Myocyte (in vitro differentiated cells): Measurements from ENCODE around the gene MACROD2. TPM values are rescaled to one million over a fixed set of nuclear protein-coding genes. Genes with fewer than 3 reads are reported as not detected.

Experiments used
- DNase-seq: peaks from one replicate; pipeline ENCODE4 v3.0.0-alpha.2; 2012; ENCODE audit warnings: low read depth
- total RNA-seq: library from RNA; depleted of rRNA; stranded (reverse); fragments of >200 nt; gene quantifications from 2 replicates; pipeline ENCODE4 v1.2.3, GENCODE V29; 2014

MACROD2 gene
- total RNA-seq, 1 donor from 2014 or later, result 5.3 TPM

GRCh38 chr20:15026759-15027158 is 1031.4 kb downstream of the MACROD2 start:
- DNase-seq, result no peak

- DNase-seq, result no peak
These were observed 1035.5 kb downstream of the MACROD2 start for GRCh38 chr20:15030826-15031225.

- no peak for DNase-seq
These were observed 1036.4 kb downstream of the MACROD2 start for GRCh38 chr20:15031546-15032351.

GRCh38 chr20:15032352-15032622 is 1037.0 kb downstream of the MACROD2 start:
- no peak for DNase-seq

- DNase-seq, result no peak
These were observed 1038.0 kb downstream of the MACROD2 start for GRCh38 chr20:15033269-15033668.

GRCh38 chr20:15033891-15034290 is 1038.6 kb downstream of the MACROD2 start:
- no peak for DNase-seq

- DNase-seq, result no peak
These were observed 1041.6 kb downstream of the MACROD2 start for GRCh38 chr20:15036948-15037347.

- no peak for DNase-seq
These were observed 1043.9 kb downstream of the MACROD2 start for GRCh38 chr20:15039088-15039752.

GRCh38 chr20:15042723-15043122 is 1047.4 kb downstream of the MACROD2 start:
- no peak for DNase-seq

- no peak for DNase-seq
These were observed 1049.9 kb downstream of the MACROD2 start for GRCh38 chr20:15045246-15045645.

- no peak for DNase-seq
These were observed 1051.7 kb downstream of the MACROD2 start for GRCh38 chr20:15047042-15047441.

- no peak for DNase-seq
These were observed 1052.3 kb downstream of the MACROD2 start for GRCh38 chr20:15047601-15048000.

- DNase-seq, result peak; percentile 28
These were observed 1060.9 kb downstream of the MACROD2 start for GRCh38 chr20:15056246-15056645.

- DNase-seq, result no peak
These were observed 1063.5 kb downstream of the MACROD2 start for GRCh38 chr20:15058841-15059240.

- no peak for DNase-seq
These were observed 1064.1 kb downstream of the MACROD2 start for GRCh38 chr20:15059438-15059837.

GRCh38 chr20:15060265-15061060 is 1065.1 kb downstream of the MACROD2 start:
- no peak for DNase-seq

- DNase-seq, result no peak
These were observed 1065.7 kb downstream of the MACROD2 start for GRCh38 chr20:15061061-15061430.

- no peak for DNase-seq
These were observed 1066.6 kb downstream of the MACROD2 start for GRCh38 chr20:15061955-15062354.

- no peak for DNase-seq
These were observed 1067.8 kb downstream of the MACROD2 start for GRCh38 chr20:15063081-15063480.

GRCh38 chr20:15064741-15065140 is 1069.4 kb downstream of the MACROD2 start:
- no peak for DNase-seq

GRCh38 chr20:15065794-15066193 is 1070.5 kb downstream of the MACROD2 start:
- peak; percentile 13 for DNase-seq

GRCh38 chr20:15068486-15068885 is 1073.2 kb downstream of the MACROD2 start:
- DNase-seq, result no peak
